K562 (cell line): ENCODE data around the gene SMG7. TPM values are rescaled to one million over a fixed set of nuclear protein-coding genes. Genes with fewer than 3 reads are reported as not detected.
A peak's percentile ranks its signal among the peaks of the same experiment; 100 is the strongest.

Experiments
- ATAC-seq: fragments of 200-7000 bp; cut with Tn5 transposase; 3 replicates; pipeline ENCODE4 v1.9.1; 2020; ENCODE audit warnings: moderate library complexity
- BruUV-seq: library from RNA; stranded (reverse); fragments of 400-500 nt; replicated peaks from 2 replicates; lab custom pipeline; 2021; lab: Mats Ljungman, UMichigan
- CTCF ChIA-PET: fragments of 300-600 bp; formaldehyde crosslinking; extraction: SDS; loops from one replicate; lab custom pipeline; 2021; ENCODE audit warnings: low intra/inter-chr PET ratio; lab: Yijun Ruan, JAX
- POLR2A ChIA-PET: fragments of 300-600, 350-650 bp; sonication (Branson Sonifier 250); formaldehyde crosslinking; extraction: SDS; loops from one replicate; lab custom pipeline; 2021; ENCODE audit warnings: antibody characterized with exemption, inconsistent platforms; lab: Yijun Ruan, JAX
- DNase-seq, 4 experiments: peaks; one replicate each; pipeline versions ENCODE4 v3.0.0 to v3.0.0-alpha.2; 2011 to 2018; ENCODE audit warnings: low spot score in 3 of 4, mixed read lengths in 3 of 4; ENCODE audit errors: extremely low read depth in 1 of 4
- FAIRE-seq: peaks from 2 replicates; lab custom pipeline; 2011; peaks lifted over from hg19 to GRCh38; lab: Jason Lieb, UNC
- H2AFZ ChIP-seq: 2 replicates; pipeline ENCODE4 v1.6.0; 2011; ENCODE audit warnings: low read depth, low read length, control low read depth, inconsistent platforms
- H3K27ac ChIP-seq: fragments of 200-600 bp; 3 replicates; pipeline ENCODE4 v1.8.0; 2011; ENCODE audit warnings: low read depth, mild to moderate bottlenecking, control low read depth, inconsistent platforms, low read length, moderate library complexity, mixed read lengths; ENCODE audit errors: extremely low read depth
- H3K27me3 ChIP-seq, 2 experiments: fragments of 300-600 bp in 1 of 2; 2 replicates in 1 of 2; 3 replicates in 1 of 2; pipeline versions ENCODE4 v1.6.0 to v1.8.0; 2011; ENCODE audit warnings: inconsistent platforms in 2 of 2, low read length in 2 of 2, mild to moderate bottlenecking in 1 of 2, mixed read lengths in 1 of 2, moderate library complexity in 1 of 2; ENCODE audit not compliant: control insufficient read depth in 2 of 2, insufficient read depth in 2 of 2
- H3K36me3 ChIP-seq: fragments of 300-600 bp; 3 replicates; pipeline ENCODE4 v1.8.0; 2011; ENCODE audit warnings: mild to moderate bottlenecking, low read length, inconsistent platforms; ENCODE audit not compliant: control insufficient read depth, insufficient read depth
- H3K4me1 ChIP-seq, 2 experiments: fragments of 200-600 bp in 1 of 2; replicated peaks in 1 of 2; 2 replicates in 1 of 2; 3 replicates in 1 of 2; pipeline versions ENCODE4 v1.5.1 to v1.8.0; 2011; ENCODE audit warnings: inconsistent platforms in 2 of 2, low read length in 2 of 2, mild to moderate bottlenecking in 1 of 2, mixed read lengths in 1 of 2, moderate library complexity in 1 of 2; ENCODE audit not compliant: control insufficient read depth in 2 of 2, insufficient read depth in 2 of 2
- H3K4me2 ChIP-seq: 2 replicates; pipeline ENCODE4 v1.6.1; 2011; ENCODE audit warnings: low read length, control low read depth, inconsistent platforms, mixed read lengths; ENCODE audit not compliant: insufficient read depth
- H3K4me3 ChIP-seq: fragments of 200-600 bp; sonication (generic), shearing (Covaris generic); 2 replicates; pipeline ENCODE4 v1.5.1; 2016; ENCODE audit warnings: control low read depth, inconsistent platforms
- H3K79me2 ChIP-seq: fragments of 200-600 bp; 3 replicates; pipeline ENCODE4 v1.8.0; 2011; ENCODE audit warnings: low read length, inconsistent platforms; ENCODE audit not compliant: control insufficient read depth, insufficient read depth
- H3K9ac ChIP-seq, 2 experiments: 2 replicates each; pipeline versions ENCODE4 v1.6.0 to v1.6.1; 2011; ENCODE audit warnings: low read depth in 2 of 2, low read length in 2 of 2, control low read depth in 1 of 2, inconsistent platforms in 1 of 2, mild to moderate bottlenecking in 1 of 2, mixed read lengths in 1 of 2; ENCODE audit not compliant: insufficient read depth in 1 of 2
- H3K9me1 ChIP-seq: one replicate; pipeline ENCODE4 v1.6.0; 2011; ENCODE audit warnings: inconsistent platforms, mild to moderate bottlenecking, low read length, moderate library complexity; ENCODE audit not compliant: control insufficient read depth, insufficient read depth
- H3K9me3 ChIP-seq: replicated peaks from 2 replicates; pipeline ENCODE4 v1.5.1; 2011; ENCODE audit warnings: low read depth, low read length, inconsistent platforms; ENCODE audit not compliant: control insufficient read depth, insufficient read depth
- H4K20me1 ChIP-seq: replicated peaks from 2 replicates; pipeline ENCODE4 v1.6.1; 2011; ENCODE audit warnings: low read length, inconsistent platforms, mixed read lengths; ENCODE audit not compliant: control insufficient read depth, insufficient read depth
- COPS2 ChIP-seq: fragments of 450-650 bp; conservative IDR thresholded peaks from 2 replicates; pipeline ENCODE4 v1.6.1; 2016; ENCODE audit warnings: mild to moderate bottlenecking, moderate library complexity
- CREB5 ChIP-seq: fragments of 250-450 bp; sonication (Bioruptor Pico); IDR thresholded peaks from 2 replicates; pipeline ENCODE4 v1.5.0; 2020; ENCODE audit warnings: mild to moderate bottlenecking
- HDAC8 ChIP-seq: fragments of 450-650 bp; IDR thresholded peaks from 2 replicates; pipeline ENCODE4 v1.6.1; 2016; ENCODE audit warnings: mild to moderate bottlenecking, missing genetic modification characterization, moderate library complexity, missing compliant biosample characterization
- SETDB1 ChIP-seq: IDR thresholded peaks from one replicate; pipeline ENCODE4 v1.6.1; 2012; ENCODE audit warnings: low read length, control low read depth, inconsistent platforms
- WGBS: fragments of 100-300 bp; shearing (Covaris generic); methylation state at CpG from one replicate; pipeline ENCODE4 v1.1.6; 2016; ENCODE audit warnings: low coverage, mixed read lengths; ENCODE audit not compliant: insufficient coverage; ENCODE audit errors: missing lambda C conversion rate; 5-methylcytosine and 5-hydroxymethylcytosine counted together
- in situ Hi-C: fragments of 300-500 bp; cut with MboI; formaldehyde crosslinking; loops from 4 replicates; pipeline ENCODE4 v1.15.0; 2018; ENCODE audit warnings: inconsistent platforms, mixed read lengths
- intact Hi-C: fragments of 100-400 bp; cut with micrococcal nuclease; formaldehyde crosslinking; loops from 2 replicates; pipeline ENCODE4 v1.14.2; 2022
- polyA plus RNA-seq, 8 experiments: library from polyadenylated mRNA; depleted of rRNA in 4 of 8; stranded (reverse) in 5 of 8; unstranded in 3 of 8; fragments of >200 nt; fragmentation: Nextera tagmentation in 2 of 8; fragmentation: Illumina TruSeq in 1 of 8; extraction: Ambion mirVana in 2 of 8; extraction: Trizol in 1 of 8; gene quantifications; 2 replicates each; pipeline versions ENCODE4 v1.2.1 to v1.2.3, GENCODE V29; 2011 to 2014; ENCODE audit warnings: inconsistent platforms in 1 of 8, missing spikeins in 1 of 8
- total RNA-seq, 7 experiments: library from RNA; depleted of rRNA in 6 of 7; stranded (reverse); fragments of >200 nt in 6 of 7; fragmentation: Illumina TruSeq in 2 of 7; extraction: Trizol in 2 of 7; gene quantifications; 2 replicates each; pipeline versions ENCODE4 v1.2.1 to v1.2.3, GENCODE V29; 2011 to 2021; ENCODE audit warnings: low replicate concordance in 1 of 7
- TF ChIP-seq, protein P1 (sequence below): sonication (generic); formaldehyde crosslinking; IDR thresholded peaks from 2 replicates; pipeline ENCODE4 v1.8.1; 2023; ENCODE audit warnings: mild to moderate bottlenecking, missing genetic modification reagents
- TF ChIP-seq, protein P2 (sequence below), 2 experiments: fragments of 450-650 bp; formaldehyde crosslinking in 1 of 2; IDR thresholded peaks; 2 replicates each; pipeline versions ENCODE4 v1.4.0 to v1.6.1; 2014 to 2020; ENCODE audit warnings: mild to moderate bottlenecking in 2 of 2, borderline replicate concordance in 1 of 2, low read depth in 1 of 2
- TF ChIP-seq, protein P3 (sequence below): fragments of 250-450 bp; sonication (Bioruptor Pico); IDR thresholded peaks from 2 replicates; pipeline ENCODE4 v1.4.0; 2020; ENCODE audit warnings: mild to moderate bottlenecking

Gene SMG7
- total and polyA plus RNA-seq, 9 of the 15 experiments (the other 6 are each of a cell fraction or from before 2014, with no cell fraction given) = 12.4 to 74.6 (median 29.0) TPM

DNA sequence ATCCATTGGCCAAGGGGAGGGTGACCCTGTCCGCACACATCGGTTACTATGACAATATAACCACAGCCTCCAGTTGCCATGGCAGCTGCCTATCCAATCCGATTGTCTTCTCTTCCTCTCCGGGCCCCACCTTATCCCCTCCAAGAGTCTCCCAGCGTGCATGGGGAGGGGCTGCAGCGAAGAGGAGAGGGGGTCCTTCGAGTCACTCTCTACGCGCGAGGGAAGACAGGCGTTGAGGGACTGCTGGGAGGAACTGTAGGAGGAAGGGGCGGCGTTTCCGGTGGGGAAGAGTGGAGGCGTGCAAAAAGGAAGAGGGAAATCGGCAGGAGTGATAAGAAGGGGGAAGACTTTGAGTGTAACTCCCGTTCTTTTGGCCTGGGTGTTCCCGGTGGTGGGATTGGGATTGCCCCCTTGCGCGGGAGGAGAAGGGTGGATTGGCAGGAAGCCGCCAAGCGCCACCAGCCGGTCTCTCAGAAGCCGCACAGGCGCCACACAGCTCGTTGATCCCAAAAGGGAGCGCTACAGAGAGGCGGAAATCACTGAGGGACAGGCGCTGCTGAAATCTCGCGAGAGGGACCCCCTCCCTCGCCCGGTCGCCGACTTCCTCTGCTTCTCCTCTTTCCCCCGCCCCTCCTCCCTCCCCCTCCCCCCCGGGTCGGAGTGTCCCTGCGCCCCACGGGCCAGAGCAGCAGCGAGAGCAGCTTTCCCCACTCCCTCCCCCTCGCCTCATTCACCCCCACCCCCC is 384 bp upstream of the SMG7 start:
- no TSS peak for BruUV-seq
- POLR2A ChIA-PET = interaction anchor here (0.5 kb wide), 1 partner anchor 95 kb away, joined by 3 read pairs; no protein-coding TSS in a partner anchor
- FAIRE-seq = peak; percentile 80
- TF ChIP-seq, protein P1, sequence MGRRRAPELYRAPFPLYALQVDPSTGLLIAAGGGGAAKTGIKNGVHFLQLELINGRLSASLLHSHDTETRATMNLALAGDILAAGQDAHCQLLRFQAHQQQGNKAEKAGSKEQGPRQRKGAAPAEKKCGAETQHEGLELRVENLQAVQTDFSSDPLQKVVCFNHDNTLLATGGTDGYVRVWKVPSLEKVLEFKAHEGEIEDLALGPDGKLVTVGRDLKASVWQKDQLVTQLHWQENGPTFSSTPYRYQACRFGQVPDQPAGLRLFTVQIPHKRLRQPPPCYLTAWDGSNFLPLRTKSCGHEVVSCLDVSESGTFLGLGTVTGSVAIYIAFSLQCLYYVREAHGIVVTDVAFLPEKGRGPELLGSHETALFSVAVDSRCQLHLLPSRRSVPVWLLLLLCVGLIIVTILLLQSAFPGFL (CRISPR knock-in tag) = no peak
- TF ChIP-seq SETDB1 = no peak
- TF ChIP-seq HDAC8 (tag) = peak; percentile 73; the same call in 1 of the 2 replicates
- TF ChIP-seq, protein P2, sequence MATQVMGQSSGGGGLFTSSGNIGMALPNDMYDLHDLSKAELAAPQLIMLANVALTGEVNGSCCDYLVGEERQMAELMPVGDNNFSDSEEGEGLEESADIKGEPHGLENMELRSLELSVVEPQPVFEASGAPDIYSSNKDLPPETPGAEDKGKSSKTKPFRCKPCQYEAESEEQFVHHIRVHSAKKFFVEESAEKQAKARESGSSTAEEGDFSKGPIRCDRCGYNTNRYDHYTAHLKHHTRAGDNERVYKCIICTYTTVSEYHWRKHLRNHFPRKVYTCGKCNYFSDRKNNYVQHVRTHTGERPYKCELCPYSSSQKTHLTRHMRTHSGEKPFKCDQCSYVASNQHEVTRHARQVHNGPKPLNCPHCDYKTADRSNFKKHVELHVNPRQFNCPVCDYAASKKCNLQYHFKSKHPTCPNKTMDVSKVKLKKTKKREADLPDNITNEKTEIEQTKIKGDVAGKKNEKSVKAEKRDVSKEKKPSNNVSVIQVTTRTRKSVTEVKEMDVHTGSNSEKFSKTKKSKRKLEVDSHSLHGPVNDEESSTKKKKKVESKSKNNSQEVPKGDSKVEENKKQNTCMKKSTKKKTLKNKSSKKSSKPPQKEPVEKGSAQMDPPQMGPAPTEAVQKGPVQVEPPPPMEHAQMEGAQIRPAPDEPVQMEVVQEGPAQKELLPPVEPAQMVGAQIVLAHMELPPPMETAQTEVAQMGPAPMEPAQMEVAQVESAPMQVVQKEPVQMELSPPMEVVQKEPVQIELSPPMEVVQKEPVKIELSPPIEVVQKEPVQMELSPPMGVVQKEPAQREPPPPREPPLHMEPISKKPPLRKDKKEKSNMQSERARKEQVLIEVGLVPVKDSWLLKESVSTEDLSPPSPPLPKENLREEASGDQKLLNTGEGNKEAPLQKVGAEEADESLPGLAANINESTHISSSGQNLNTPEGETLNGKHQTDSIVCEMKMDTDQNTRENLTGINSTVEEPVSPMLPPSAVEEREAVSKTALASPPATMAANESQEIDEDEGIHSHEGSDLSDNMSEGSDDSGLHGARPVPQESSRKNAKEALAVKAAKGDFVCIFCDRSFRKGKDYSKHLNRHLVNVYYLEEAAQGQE (IDR thresholded peaks at IDR 0.05; ENCODE audit: borderline replicate concordance) = no peak
- TF ChIP-seq, protein P2 (CRISPR knock-in tag; IDR thresholded peaks at IDR 0.05; ENCODE audit: low read depth) = peak; percentile 69
- no peak for TF ChIP-seq CREB5 (CRISPR knock-in tag)
- no peak for TF ChIP-seq COPS2
- TF ChIP-seq, protein P3, sequence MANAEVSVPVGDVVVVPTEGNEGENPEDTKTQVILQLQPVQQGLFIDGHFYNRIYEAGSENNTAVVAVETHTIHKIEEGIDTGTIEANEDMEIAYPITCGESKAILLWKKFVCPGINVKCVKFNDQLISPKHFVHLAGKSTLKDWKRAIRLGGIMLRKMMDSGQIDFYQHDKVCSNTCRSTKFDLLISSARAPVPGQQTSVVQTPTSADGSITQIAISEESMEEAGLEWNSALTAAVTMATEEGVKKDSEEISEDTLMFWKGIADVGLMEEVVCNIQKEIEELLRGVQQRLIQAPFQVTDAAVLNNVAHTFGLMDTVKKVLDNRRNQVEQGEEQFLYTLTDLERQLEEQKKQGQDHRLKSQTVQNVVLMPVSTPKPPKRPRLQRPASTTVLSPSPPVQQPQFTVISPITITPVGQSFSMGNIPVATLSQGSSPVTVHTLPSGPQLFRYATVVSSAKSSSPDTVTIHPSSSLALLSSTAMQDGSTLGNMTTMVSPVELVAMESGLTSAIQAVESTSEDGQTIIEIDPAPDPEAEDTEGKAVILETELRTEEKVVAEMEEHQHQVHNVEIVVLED = peak; percentile 64

More for the DNA sequence above, 384 bp upstream of the SMG7 start:
- Histone ChIP-seq H3K9me1 (no peaks in the 10 kb centered on the region), H3K27me3 (no peaks in the 10 kb centered on the region), H3K4me2 (peak overlapping the region; percentile 98), H3K79me2 (peaks cover 45% of the 10 kb centered on the region), H2AFZ (peak overlapping the region; percentile 99), H4K20me1 (peaks cover 5% of the 10 kb centered on the region), H3K4me1 (peaks cover 26 to 31% of the 10 kb centered on the region in 2 experiments; a peak in 4 of 5 replicates), H3K9me3 (no peaks in the 10 kb centered on the region), H3K4me3 (peak overlapping the region; percentile 87), H3K27ac (peak overlapping the region; percentile 99), H3K9ac (peak overlapping the region; percentile 98 to 99), H3K36me3 (peaks cover 18% of the 10 kb centered on the region)
- in situ Hi-C loops = loop anchor here (5.0 kb wide), 1 partner anchor 150 kb away; no protein-coding TSS in a partner anchor
- WGBS = under 1% methylated on average over 29 of the region's 42 CpGs
- intact Hi-C loops = loop anchor here (2.0 to 5.0 kb wide), 3 partner anchors 135 to 213 kb away; no protein-coding TSS in a partner anchor
- CTCF ChIA-PET = interaction anchor here (0.6 to 1.1 kb wide), 3 partner anchors 118 to 308 kb away, joined by 3 read pairs; partner anchors contain the start of gene NCF2
- DNase-seq (peak; percentile 94 to 98 (median 96)), ATAC-seq (peak; percentile 82)
